Measurements from ENCODE around the gene PCED1B.

Gene PCED1B

DNA sequence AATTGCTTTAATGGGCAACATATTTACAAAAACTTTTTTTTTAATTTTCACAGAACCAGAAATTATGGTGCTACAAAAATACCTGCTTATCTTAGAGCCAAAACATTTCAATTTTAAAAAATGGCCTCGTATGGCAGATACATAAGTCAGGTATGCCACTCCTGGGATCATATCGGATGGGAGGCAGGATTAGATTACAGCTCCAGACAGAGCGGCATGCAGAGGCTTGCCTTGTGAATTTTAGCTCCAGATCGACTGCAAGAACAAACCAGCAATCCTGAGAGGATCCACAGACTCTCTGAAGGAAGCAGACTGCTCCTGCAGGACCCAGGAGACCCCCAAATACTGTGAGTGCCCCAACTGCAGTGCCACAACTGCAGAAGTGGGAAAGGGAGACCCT is 169.7 kb downstream of the PCED1B start:
- no peak overlapping the region for H3K4me3 ChIP-seq (ENCODE audit: low read depth, low read length)
- DNase-seq (ENCODE audit: low read depth), result no peak
- TF ChIP-seq MYC (IDR thresholded peaks at IDR 0.05; ENCODE audit: low read depth, low read length), result no peak
- no peak for TF ChIP-seq POLR2A (IDR thresholded peaks at IDR 0.05; ENCODE audit: extremely low read depth, insufficient read length)
- TF ChIP-seq, protein P1, sequence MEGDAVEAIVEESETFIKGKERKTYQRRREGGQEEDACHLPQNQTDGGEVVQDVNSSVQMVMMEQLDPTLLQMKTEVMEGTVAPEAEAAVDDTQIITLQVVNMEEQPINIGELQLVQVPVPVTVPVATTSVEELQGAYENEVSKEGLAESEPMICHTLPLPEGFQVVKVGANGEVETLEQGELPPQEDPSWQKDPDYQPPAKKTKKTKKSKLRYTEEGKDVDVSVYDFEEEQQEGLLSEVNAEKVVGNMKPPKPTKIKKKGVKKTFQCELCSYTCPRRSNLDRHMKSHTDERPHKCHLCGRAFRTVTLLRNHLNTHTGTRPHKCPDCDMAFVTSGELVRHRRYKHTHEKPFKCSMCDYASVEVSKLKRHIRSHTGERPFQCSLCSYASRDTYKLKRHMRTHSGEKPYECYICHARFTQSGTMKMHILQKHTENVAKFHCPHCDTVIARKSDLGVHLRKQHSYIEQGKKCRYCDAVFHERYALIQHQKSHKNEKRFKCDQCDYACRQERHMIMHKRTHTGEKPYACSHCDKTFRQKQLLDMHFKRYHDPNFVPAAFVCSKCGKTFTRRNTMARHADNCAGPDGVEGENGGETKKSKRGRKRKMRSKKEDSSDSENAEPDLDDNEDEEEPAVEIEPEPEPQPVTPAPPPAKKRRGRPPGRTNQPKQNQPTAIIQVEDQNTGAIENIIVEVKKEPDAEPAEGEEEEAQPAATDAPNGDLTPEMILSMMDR (IDR thresholded peaks at IDR 0.05; ENCODE audit: low read depth, low read length), result no peak
- TF ChIP-seq, protein P2, sequence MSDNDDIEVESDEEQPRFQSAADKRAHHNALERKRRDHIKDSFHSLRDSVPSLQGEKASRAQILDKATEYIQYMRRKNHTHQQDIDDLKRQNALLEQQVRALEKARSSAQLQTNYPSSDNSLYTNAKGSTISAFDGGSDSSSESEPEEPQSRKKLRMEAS (IDR thresholded peaks at IDR 0.05; ENCODE audit: low read depth, low read length), result no peak

DNA sequence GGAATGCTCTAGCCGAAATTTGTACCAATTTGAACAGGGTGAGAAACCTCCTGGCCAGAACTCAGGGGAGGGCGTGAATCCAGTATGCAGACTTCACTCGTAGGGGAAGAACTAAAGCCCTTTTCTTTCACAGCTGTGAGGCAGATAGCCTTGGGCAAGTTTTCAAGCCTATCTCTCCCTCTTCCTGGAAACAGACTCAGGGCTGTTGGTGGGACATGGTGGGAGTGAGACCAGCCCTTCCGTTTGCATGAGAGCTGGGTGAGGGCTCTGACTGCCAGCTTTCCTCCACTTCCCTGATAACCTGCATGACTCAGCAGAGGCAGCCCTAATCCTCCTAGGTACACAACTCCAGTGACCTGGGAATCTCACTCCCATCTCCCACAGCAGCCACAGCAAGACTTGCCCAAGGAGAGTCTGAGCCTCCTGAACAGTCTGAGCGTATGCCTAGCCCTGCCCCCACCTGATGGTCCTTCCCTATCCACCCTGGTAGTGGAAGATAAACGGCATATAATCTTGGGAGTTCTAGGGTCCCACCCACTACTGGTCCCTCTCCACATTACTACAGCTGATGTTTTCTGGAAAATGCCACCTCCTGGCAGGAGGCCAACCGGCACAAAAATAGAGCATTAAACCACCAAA is 170.4 kb downstream of the PCED1B start:
- no peak for DNase-seq (ENCODE audit: low read depth)
- H3K4me3 ChIP-seq (ENCODE audit: low read depth, low read length), result no peak overlapping the region
- TF ChIP-seq, protein P2 (IDR thresholded peaks at IDR 0.05; ENCODE audit: low read depth, low read length), result no peak
- TF ChIP-seq POLR2A (IDR thresholded peaks at IDR 0.05; ENCODE audit: extremely low read depth, insufficient read length), result no peak
- TF ChIP-seq MYC (IDR thresholded peaks at IDR 0.05; ENCODE audit: low read depth, low read length), result no peak
- TF ChIP-seq, protein P1 (IDR thresholded peaks at IDR 0.05; ENCODE audit: low read depth, low read length), result no peak

DNA sequence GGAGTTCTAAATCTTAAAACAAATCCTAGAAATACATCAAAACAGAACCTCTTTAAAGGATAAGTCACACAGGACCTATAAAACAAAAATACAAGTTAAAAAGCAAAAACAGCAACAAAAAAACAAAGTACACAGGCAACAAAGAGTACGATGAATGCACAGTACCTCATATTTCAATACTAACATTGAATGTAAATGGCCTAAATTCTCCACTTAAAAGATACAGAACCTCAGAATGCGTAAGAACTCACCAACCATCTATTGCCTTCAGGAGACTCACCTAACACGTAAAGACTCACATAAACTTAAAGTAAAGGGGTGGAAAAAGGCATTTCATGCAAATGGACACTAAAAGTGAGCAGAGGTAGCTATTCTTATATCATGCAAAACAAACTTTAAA is 172.5 kb downstream of the PCED1B start:
- no peak for DNase-seq (ENCODE audit: low read depth)
- TF ChIP-seq, protein P2 (IDR thresholded peaks at IDR 0.05; ENCODE audit: low read depth, low read length), result no peak
- TF ChIP-seq POLR2A (IDR thresholded peaks at IDR 0.05; ENCODE audit: extremely low read depth, insufficient read length) (no peak), MYC (IDR thresholded peaks at IDR 0.05; ENCODE audit: low read depth, low read length) (no peak)
- TF ChIP-seq, protein P1 (IDR thresholded peaks at IDR 0.05; ENCODE audit: low read depth, low read length), result no peak
- H3K4me3 ChIP-seq (ENCODE audit: low read depth, low read length), result no peak overlapping the region

DNA sequence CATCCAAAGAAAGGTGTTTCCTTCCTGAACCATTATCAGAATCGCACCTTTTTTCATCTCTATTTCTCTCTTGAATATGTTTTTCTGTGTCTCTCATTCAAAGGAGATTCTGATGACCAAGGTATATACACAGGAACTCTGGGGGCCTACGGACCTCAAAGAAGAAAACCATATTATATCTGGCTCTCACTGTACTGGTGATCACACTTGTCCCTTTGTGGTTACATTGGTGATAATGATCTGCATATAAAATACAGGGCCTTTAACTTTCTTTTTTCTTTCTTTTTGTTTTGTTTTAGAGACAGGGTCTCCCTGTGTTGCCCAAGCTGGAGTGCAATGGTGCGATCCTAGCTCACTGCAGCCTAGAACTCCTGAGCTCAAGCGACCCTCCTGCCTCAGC is 185.5 kb downstream of the PCED1B start:
- no peak for DNase-seq (ENCODE audit: low read depth)
- H3K4me3 ChIP-seq (ENCODE audit: low read depth, low read length), result no peak overlapping the region
- TF ChIP-seq, protein P1 (IDR thresholded peaks at IDR 0.05; ENCODE audit: low read depth, low read length), result no peak
- no peak for TF ChIP-seq POLR2A (IDR thresholded peaks at IDR 0.05; ENCODE audit: extremely low read depth, insufficient read length)
- TF ChIP-seq, protein P2 (IDR thresholded peaks at IDR 0.05; ENCODE audit: low read depth, low read length), result no peak
- no peak for TF ChIP-seq MYC (IDR thresholded peaks at IDR 0.05; ENCODE audit: low read depth, low read length)

DNA sequence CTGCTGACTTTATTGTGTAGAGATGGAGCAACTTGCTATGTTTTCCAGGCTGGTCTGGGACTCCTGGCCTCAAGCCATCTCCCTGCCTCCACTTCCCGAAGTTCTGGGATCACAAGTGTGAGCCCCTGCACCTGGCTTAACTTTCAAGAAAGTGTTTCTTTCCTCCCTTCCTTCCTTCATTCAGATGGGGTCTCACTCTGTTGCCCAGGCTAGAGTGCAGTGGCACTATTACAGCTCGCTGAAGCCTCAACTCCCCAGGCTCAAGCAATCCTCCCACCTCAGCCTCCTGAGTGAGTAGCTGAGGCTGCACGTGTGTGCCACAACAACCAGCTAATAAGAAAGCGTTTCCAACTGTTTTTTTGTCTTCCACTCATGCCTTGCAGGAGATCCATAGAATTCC is 186.0 kb downstream of the PCED1B start:
- no peak overlapping the region for H3K4me3 ChIP-seq (ENCODE audit: low read depth, low read length)
- TF ChIP-seq, protein P2 (IDR thresholded peaks at IDR 0.05; ENCODE audit: low read depth, low read length), result no peak
- TF ChIP-seq POLR2A (IDR thresholded peaks at IDR 0.05; ENCODE audit: extremely low read depth, insufficient read length) (no peak), MYC (IDR thresholded peaks at IDR 0.05; ENCODE audit: low read depth, low read length) (no peak)
- TF ChIP-seq, protein P1 (IDR thresholded peaks at IDR 0.05; ENCODE audit: low read depth, low read length), result no peak
- no peak for DNase-seq (ENCODE audit: low read depth)
